H9 (cell line): ENCODE results near the gene MDFIC. TPM values are rescaled to one million over a fixed set of nuclear protein-coding genes. Genes with fewer than 3 reads are reported as not detected.

Experiments
- DNase-seq: peaks from one replicate; pipeline ENCODE4 v3.0.0-alpha.2; 2017
- H2AFZ ChIP-seq: one replicate; pipeline ENCODE4 v1.6.1; 2013; ENCODE audit warnings: mild to moderate bottlenecking, low read length, control low read depth, moderate library complexity
- H2AK5ac ChIP-seq: 2 replicates; pipeline ENCODE4 v1.6.1; 2013; ENCODE audit warnings: low read length, control low read depth, mixed read lengths; ENCODE audit not compliant: insufficient read length
- H2BK120ac ChIP-seq: one replicate; pipeline ENCODE4 v1.6.1; 2013; ENCODE audit warnings: low read depth, mild to moderate bottlenecking, low read length, control low read depth, inconsistent platforms; ENCODE audit not compliant: poor library complexity, severe bottlenecking
- H2BK12ac ChIP-seq: 2 replicates; pipeline ENCODE4 v1.6.1; 2013; ENCODE audit warnings: low read length, control low read depth, mixed read lengths, low read depth; ENCODE audit not compliant: insufficient read length
- H2BK15ac ChIP-seq: 2 replicates; pipeline ENCODE4 v1.6.1; 2013; ENCODE audit warnings: low read depth, low read length, control low read depth
- H2BK20ac ChIP-seq: one replicate; pipeline ENCODE4 v1.6.1; 2013; ENCODE audit warnings: low read depth, mild to moderate bottlenecking, low read length, control low read depth, inconsistent platforms; ENCODE audit not compliant: poor library complexity, severe bottlenecking
- H2BK5ac ChIP-seq: 2 replicates; pipeline ENCODE4 v1.6.1; 2013; ENCODE audit warnings: low read length, control low read depth, mixed read lengths; ENCODE audit not compliant: insufficient read length
- H3K14ac ChIP-seq: 2 replicates; pipeline ENCODE4 v1.6.1; 2013; ENCODE audit warnings: low read length, control low read depth; ENCODE audit not compliant: insufficient read depth
- H3K18ac ChIP-seq: 2 replicates; pipeline ENCODE4 v1.6.1; 2013; ENCODE audit warnings: low read depth, mild to moderate bottlenecking, mixed read lengths, low read length, control low read depth; ENCODE audit not compliant: insufficient read length
- H3K23ac ChIP-seq: 2 replicates; pipeline ENCODE4 v1.6.1; 2013; ENCODE audit warnings: low read length, control low read depth, mixed read lengths, low read depth; ENCODE audit not compliant: insufficient read length
- H3K23me2 ChIP-seq: 2 replicates; pipeline ENCODE4 v1.6.1; 2013; ENCODE audit warnings: low read depth, mild to moderate bottlenecking, mixed read lengths, low read length, control low read depth; ENCODE audit not compliant: insufficient read length, poor library complexity, severe bottlenecking
- H3K27ac ChIP-seq: 2 replicates; pipeline ENCODE4 v1.5.1; 2013; ENCODE audit warnings: low read length, control low read depth, mixed read lengths, low read depth; ENCODE audit not compliant: insufficient read length
- H3K27me3 ChIP-seq: 2 replicates; pipeline ENCODE4 v1.6.1; 2013; ENCODE audit warnings: low read length, control low read depth, inconsistent platforms; ENCODE audit not compliant: insufficient read depth
- H3K4ac ChIP-seq: 2 replicates; pipeline ENCODE4 v1.6.1; 2013; ENCODE audit warnings: low read depth, mild to moderate bottlenecking, control low read depth, inconsistent platforms, low read length, moderate library complexity
- H3K4me1 ChIP-seq: 2 replicates; pipeline ENCODE4 v1.6.1; 2013; ENCODE audit warnings: low read length, control low read depth, inconsistent platforms; ENCODE audit not compliant: insufficient read depth
- H3K4me2 ChIP-seq: 2 replicates; pipeline ENCODE4 v1.6.1; 2013; ENCODE audit warnings: low read length, control low read depth, mixed read lengths; ENCODE audit not compliant: insufficient read length, insufficient read depth
- H3K56ac ChIP-seq: 2 replicates; pipeline ENCODE4 v1.6.1; 2013; ENCODE audit warnings: low read depth, mild to moderate bottlenecking, mixed read lengths, low read length, control low read depth; ENCODE audit not compliant: insufficient read length
- H3K79me1 ChIP-seq: 2 replicates; pipeline ENCODE4 v1.6.1; 2013; ENCODE audit warnings: low read depth, mild to moderate bottlenecking, moderate library complexity, low read length, control low read depth, inconsistent platforms; ENCODE audit not compliant: insufficient read depth, poor library complexity, severe bottlenecking
- H3K79me2 ChIP-seq: 2 replicates; pipeline ENCODE4 v1.6.1; 2013; ENCODE audit warnings: low read length, control low read depth, inconsistent platforms; ENCODE audit not compliant: insufficient read depth
- H3K9ac ChIP-seq: 2 replicates; pipeline ENCODE4 v1.6.1; 2013; ENCODE audit warnings: low read length, control low read depth, mixed read lengths; ENCODE audit not compliant: insufficient read length; ENCODE audit errors: extremely low read depth
- H3K9me3 ChIP-seq: one replicate; pipeline ENCODE4 v1.6.1; 2013; ENCODE audit warnings: low read depth, low read length, inconsistent platforms; ENCODE audit not compliant: control insufficient read depth
- H3T11ph ChIP-seq: one replicate; pipeline ENCODE4 v1.6.1; 2013; ENCODE audit warnings: mild to moderate bottlenecking, low read length, control low read depth, inconsistent platforms
- H4K20me1 ChIP-seq: one replicate; pipeline ENCODE4 v1.6.1; 2013; ENCODE audit not compliant: control insufficient read depth, insufficient read length, insufficient read depth
- H4K5ac ChIP-seq: 2 replicates; pipeline ENCODE4 v1.6.1; 2013; ENCODE audit warnings: low read depth, mild to moderate bottlenecking, mixed read lengths, low read length, control low read depth; ENCODE audit not compliant: insufficient read length
- H4K8ac ChIP-seq: replicated peaks from 2 replicates; pipeline ENCODE4 v1.6.1; 2013; ENCODE audit warnings: low read length, control low read depth, mixed read lengths, low read depth; ENCODE audit not compliant: insufficient read length
- H4K91ac ChIP-seq: 2 replicates; pipeline ENCODE4 v1.6.1; 2013; ENCODE audit warnings: low read depth, mild to moderate bottlenecking, moderate library complexity, mixed read lengths, low read length, control low read depth; ENCODE audit not compliant: insufficient read length
- H3K27ac Mint-ChIP-seq, 3 experiments: 2 replicates in 2 of 3; 3 replicates in 1 of 3; pipeline ENCODE4 v1.8.0; 2020 to 2021; ENCODE audit warnings: mixed read lengths in 3 of 3, mild to moderate bottlenecking in 1 of 3, moderate library complexity in 1 of 3
- H3K27me3 Mint-ChIP-seq: 2 replicates; pipeline ENCODE4 v1.8.0; 2021; ENCODE audit warnings: low read depth, mild to moderate bottlenecking, moderate library complexity, mixed read lengths
- H3K36me3 Mint-ChIP-seq, 3 experiments: 2 replicates in 2 of 3; 3 replicates in 1 of 3; pipeline ENCODE4 v1.8.0; 2020 to 2021; ENCODE audit warnings: low read depth in 3 of 3, mixed read lengths in 3 of 3; ENCODE audit not compliant: insufficient read depth in 1 of 3
- H3K4me1 Mint-ChIP-seq, 2 experiments: 2 replicates each; pipeline ENCODE4 v1.8.0; 2020; ENCODE audit warnings: mixed read lengths in 2 of 2
- H3K4me3 Mint-ChIP-seq, 2 experiments: 2 replicates in 1 of 2; 3 replicates in 1 of 2; pipeline ENCODE4 v1.8.0; 2020 to 2021; ENCODE audit warnings: mild to moderate bottlenecking in 2 of 2, mixed read lengths in 2 of 2, moderate library complexity in 1 of 2
- H3K9me3 Mint-ChIP-seq, 2 experiments: 2 replicates in 1 of 2; 3 replicates in 1 of 2; pipeline ENCODE4 v1.8.0; 2020; ENCODE audit warnings: mild to moderate bottlenecking in 2 of 2, mixed read lengths in 2 of 2, moderate library complexity in 1 of 2
- WGBS: extraction: QIAGEN DNeasy Blood & Tissue Kit; methylation state at CpG from one replicate; pipeline ENCODE4 v1.1.7; 2013; ENCODE audit warnings: missing lambda C conversion rate, low lambda C conversion rate, mixed read lengths; ENCODE audit not compliant: insufficient read length; ENCODE audit errors: extremely low coverage; 5-methylcytosine and 5-hydroxymethylcytosine counted together
- total RNA-seq: library from RNA; stranded (reverse); gene quantifications from 2 replicates; pipeline ENCODE4 v1.2.1, GENCODE V29; 2021
- TF ChIP-seq, protein P1 (sequence below): fragments of 200-600 bp; sonication (generic); conservative IDR thresholded peaks from 3 replicates; pipeline ENCODE4 v1.8.0; 2021; ENCODE audit warnings: antibody characterized with exemption, mild to moderate bottlenecking

The MDFIC gene
- total RNA-seq, 1 experiment from 2014 or later: 2.0 TPM

GRCh38 chr7:115066050-115066449 lies 144.2 kb downstream of the MDFIC start:
- no peak overlapping the region for H2BK15ac ChIP-seq
- H3K27ac Mint-ChIP-seq: no peak overlapping the region

More at GRCh38 chr7:115066050-115066449, 144.2 kb downstream of the MDFIC start:
- Histone ChIP-seq H2AK5ac (no peak overlapping the region), H3K56ac (no peak overlapping the region), H3K4me1 (no peaks in the 10 kb centered on the region), H2AFZ (no peak overlapping the region), H4K20me1 (no peaks in the 10 kb centered on the region), H3K4ac (no peak overlapping the region), H3K27ac (no peak overlapping the region), H3K23ac (no peak overlapping the region), H4K91ac (no peak overlapping the region), H3K79me2 (no peaks in the 10 kb centered on the region), H3K27me3 (no peaks in the 10 kb centered on the region), H3K23me2 (no peaks in the 10 kb centered on the region), H2BK5ac (no peak overlapping the region), H2BK20ac (no peak overlapping the region), H2BK120ac (no peak overlapping the region), H3K4me2 (no peak overlapping the region), H3K79me1 (no peaks in the 10 kb centered on the region), H4K5ac (no peak overlapping the region), H3K14ac (no peak overlapping the region), H3T11ph (no peak overlapping the region), H3K9ac (no peak overlapping the region), H3K18ac (no peak overlapping the region), H4K8ac (no peak overlapping the region), H3K9me3 (no peaks in the 10 kb centered on the region), H2BK12ac (no peak overlapping the region)
- Mint-ChIP-seq H3K9me3 (no peaks in the 10 kb centered on the region; a peak in 1 of 5 replicates), H3K4me1 (no peaks in the 10 kb centered on the region), H3K27me3 (no peaks in the 10 kb centered on the region), H3K4me3 (no peak overlapping the region), H3K36me3 (no peaks in the 10 kb centered on the region)
- no CpG with 5 or more reads among the region's 2 CpGs for WGBS
- DNase-seq: no peak
- TF ChIP-seq, protein P1, sequence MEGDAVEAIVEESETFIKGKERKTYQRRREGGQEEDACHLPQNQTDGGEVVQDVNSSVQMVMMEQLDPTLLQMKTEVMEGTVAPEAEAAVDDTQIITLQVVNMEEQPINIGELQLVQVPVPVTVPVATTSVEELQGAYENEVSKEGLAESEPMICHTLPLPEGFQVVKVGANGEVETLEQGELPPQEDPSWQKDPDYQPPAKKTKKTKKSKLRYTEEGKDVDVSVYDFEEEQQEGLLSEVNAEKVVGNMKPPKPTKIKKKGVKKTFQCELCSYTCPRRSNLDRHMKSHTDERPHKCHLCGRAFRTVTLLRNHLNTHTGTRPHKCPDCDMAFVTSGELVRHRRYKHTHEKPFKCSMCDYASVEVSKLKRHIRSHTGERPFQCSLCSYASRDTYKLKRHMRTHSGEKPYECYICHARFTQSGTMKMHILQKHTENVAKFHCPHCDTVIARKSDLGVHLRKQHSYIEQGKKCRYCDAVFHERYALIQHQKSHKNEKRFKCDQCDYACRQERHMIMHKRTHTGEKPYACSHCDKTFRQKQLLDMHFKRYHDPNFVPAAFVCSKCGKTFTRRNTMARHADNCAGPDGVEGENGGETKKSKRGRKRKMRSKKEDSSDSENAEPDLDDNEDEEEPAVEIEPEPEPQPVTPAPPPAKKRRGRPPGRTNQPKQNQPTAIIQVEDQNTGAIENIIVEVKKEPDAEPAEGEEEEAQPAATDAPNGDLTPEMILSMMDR: no peak
